Vagina (tissue), 2 donors: Measurements from ENCODE around the gene KCTD16. TPM values are rescaled to one million over a fixed set of nuclear protein-coding genes. Genes with fewer than 3 reads are reported as not detected.

Experiments
- DNase-seq, 2 donors: peaks; one replicate each; pipeline ENCODE4 v3.0.0-alpha.2; 2017; ENCODE audit errors: extremely low spot score in 2 of 2
- H3K27ac ChIP-seq: fragments of 200-600 bp; sonication (generic); one replicate; pipeline ENCODE4 v1.5.1; 2019
- H3K27me3 ChIP-seq: fragments of 200-600 bp; sonication (generic); one replicate; pipeline ENCODE4 v1.5.1; 2019
- H3K36me3 ChIP-seq, 2 donors: fragments of 200-600 bp; sonication (generic); one replicate each; pipeline ENCODE4 v1.5.1; 2017 to 2019
- H3K4me1 ChIP-seq: fragments of 200-600 bp; sonication (generic); one replicate; pipeline ENCODE4 v1.5.1; 2019
- H3K4me3 ChIP-seq, 2 donors: fragments of 200-600 bp; sonication (generic); 1 replicate in 1 of 2; 2 replicates in 1 of 2; pipeline ENCODE4 v1.5.1; 2016 to 2019
- H3K9me3 ChIP-seq: fragments of 200-600 bp; sonication (generic); one replicate; pipeline ENCODE4 v1.5.1; 2019
- CTCF ChIP-seq, 3 experiments: fragments of 450-650 bp in 2 of 3; fragments of 200-600 bp in 1 of 3; sonication (generic) in 1 of 3; IDR thresholded peaks; one replicate each; pipeline ENCODE4 v1.5.1; 2017 to 2019; ENCODE audit warnings: antibody characterized with exemption in 3 of 3, mild to moderate bottlenecking in 2 of 3, moderate library complexity in 2 of 3
- POLR2A ChIP-seq, 2 donors: fragments of 450-650 bp; IDR thresholded peaks; one replicate each; pipeline ENCODE4 v1.6.1; 2017; ENCODE audit warnings: antibody characterized with exemption in 2 of 2, mild to moderate bottlenecking in 2 of 2, moderate library complexity in 2 of 2
- POLR2AphosphoS5 ChIP-seq, 2 donors: sonication (generic); formaldehyde crosslinking; IDR thresholded peaks; one replicate each; pipeline ENCODE4 v1.9.0; 2017; ENCODE audit warnings: antibody characterized with exemption in 2 of 2, mild to moderate bottlenecking in 2 of 2, low read depth in 1 of 2; ENCODE audit not compliant: insufficient read depth in 1 of 2
- intact Hi-C: fragments of 100-400 bp; cut with DNase I; formaldehyde crosslinking; loops from one replicate; pipeline ENCODE4 v1.15.1; 2023
- total RNA-seq: library from RNA; depleted of rRNA; stranded (reverse); fragments of >200 nt; gene quantifications from one replicate; pipeline ENCODE4 v1.2.3, GENCODE V29; 2016

The KCTD16 gene
- total RNA-seq, 1 donor from 2014 or later: 0.25 TPM

DNA sequence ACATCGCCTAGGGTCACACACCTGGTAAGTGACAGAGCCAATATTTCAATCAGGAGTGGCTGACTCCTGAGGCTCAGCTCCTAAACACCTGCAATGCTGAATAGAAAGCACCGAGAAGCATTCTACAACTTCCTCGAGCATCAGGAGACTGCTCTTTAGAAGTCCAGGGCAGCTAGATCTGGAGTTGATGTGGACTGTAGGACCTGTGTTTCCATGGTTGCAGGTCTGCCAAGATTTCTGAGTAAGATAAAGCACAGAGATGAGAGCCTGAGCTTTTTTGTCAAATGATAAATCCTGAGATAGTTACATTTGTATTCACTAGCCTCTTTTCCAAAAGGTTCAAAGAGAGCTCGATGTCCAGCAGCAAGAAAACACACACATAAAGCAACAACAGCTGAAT is 44.0 kb upstream of the KCTD16 start:
- no peaks in the 10 kb centered on the region for H3K36me3 ChIP-seq
- intact Hi-C loops: no loop called here
- DNase-seq: no peak
- H3K27me3 ChIP-seq: no peaks in the 10 kb centered on the region
- no peak overlapping the region for H3K27ac ChIP-seq
- TF ChIP-seq POLR2AphosphoS5 (IDR thresholded peaks at IDR 0.05; ENCODE audit: insufficient read depth in 1 of 2, low read depth in 1 of 2) (no peak), POLR2A (IDR thresholded peaks at IDR 0.05) (no peak), CTCF (IDR thresholded peaks at IDR 0.05) (no peak)
- H3K4me1 ChIP-seq: no peaks in the 10 kb centered on the region
- no peak overlapping the region for H3K4me3 ChIP-seq
- H3K9me3 ChIP-seq: no peaks in the 10 kb centered on the region

DNA sequence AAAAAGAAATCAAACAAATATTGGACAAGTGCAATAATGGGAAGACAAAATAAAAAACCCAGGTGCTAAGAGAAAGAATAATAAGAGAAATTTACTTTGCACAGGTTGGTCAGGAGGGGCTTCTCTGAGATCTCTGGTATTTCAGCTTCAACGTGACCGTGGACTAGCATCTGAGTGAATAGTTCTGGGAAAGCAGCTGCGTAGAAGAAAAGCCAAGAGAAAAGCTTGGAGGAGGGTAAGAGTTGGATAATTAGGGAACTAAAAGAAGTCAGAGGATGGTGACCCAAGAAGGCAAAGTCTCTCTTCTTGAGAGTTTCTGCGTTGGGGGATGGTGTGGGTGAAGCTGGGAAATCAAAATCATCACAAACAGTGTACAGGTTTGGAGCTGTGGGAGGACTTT is 41.8 kb upstream of the KCTD16 start:
- TF ChIP-seq POLR2AphosphoS5 (IDR thresholded peaks at IDR 0.05; ENCODE audit: insufficient read depth in 1 of 2, low read depth in 1 of 2) (no peak), CTCF (IDR thresholded peaks at IDR 0.05) (no peak), POLR2A (IDR thresholded peaks at IDR 0.05) (no peak)
- Histone ChIP-seq H3K27me3 (no peaks in the 10 kb centered on the region), H3K27ac (no peak overlapping the region), H3K36me3 (no peaks in the 10 kb centered on the region), H3K9me3 (no peaks in the 10 kb centered on the region), H3K4me1 (no peaks in the 10 kb centered on the region), H3K4me3 (no peak overlapping the region)
- DNase-seq: no peak
- intact Hi-C loops: no loop called here

DNA sequence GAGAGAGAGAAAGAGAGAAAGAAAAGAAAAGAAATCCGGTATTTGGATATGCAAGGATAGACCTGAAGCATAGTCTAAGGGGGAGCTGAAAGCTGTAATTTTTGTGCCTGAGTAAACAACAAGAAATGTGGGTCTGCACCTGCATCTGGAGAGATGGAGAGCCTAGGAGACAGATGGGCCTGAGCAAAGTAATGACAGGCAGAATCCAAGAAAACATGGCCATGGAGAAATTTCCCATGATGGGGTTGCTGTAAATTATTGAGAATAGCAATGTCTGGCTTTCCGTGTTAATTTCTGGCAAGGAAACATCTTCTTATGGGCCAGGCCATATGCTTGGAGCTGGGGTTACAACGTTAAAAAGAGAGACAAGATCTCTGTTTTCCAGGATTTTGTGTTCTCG is 40.4 kb upstream of the KCTD16 start:
- no peak overlapping the region for H3K4me3 ChIP-seq
- no peak for TF ChIP-seq CTCF (IDR thresholded peaks at IDR 0.05)
- TF ChIP-seq POLR2AphosphoS5 (IDR thresholded peaks at IDR 0.05; ENCODE audit: insufficient read depth in 1 of 2, low read depth in 1 of 2): no peak
- no peak for TF ChIP-seq POLR2A (IDR thresholded peaks at IDR 0.05)
- no peaks in the 10 kb centered on the region for H3K9me3 ChIP-seq
- intact Hi-C loops: no loop called here
- no peaks in the 10 kb centered on the region for H3K27me3 ChIP-seq
- no peak overlapping the region for H3K27ac ChIP-seq
- no peak for DNase-seq
- no peaks in the 10 kb centered on the region for H3K4me1 ChIP-seq
- no peaks in the 10 kb centered on the region for H3K36me3 ChIP-seq

- H3K4me3 ChIP-seq: no peak overlapping the region
- H3K27ac ChIP-seq: no peak overlapping the region
- no peak for TF ChIP-seq CTCF (IDR thresholded peaks at IDR 0.05)
- TF ChIP-seq POLR2AphosphoS5 (IDR thresholded peaks at IDR 0.05; ENCODE audit: insufficient read depth in 1 of 2, low read depth in 1 of 2): no peak
- no peak for TF ChIP-seq POLR2A (IDR thresholded peaks at IDR 0.05)
- no peaks in the 10 kb centered on the region for H3K27me3 ChIP-seq
- no peak for DNase-seq
- H3K36me3 ChIP-seq: no peaks in the 10 kb centered on the region
- intact Hi-C loops: no loop called here
- H3K4me1 ChIP-seq: no peaks in the 10 kb centered on the region
- H3K9me3 ChIP-seq: no peaks in the 10 kb centered on the region
Measured at GRCh38 chr5:144131261-144131660, 39.4 kb upstream of the KCTD16 start.

DNA sequence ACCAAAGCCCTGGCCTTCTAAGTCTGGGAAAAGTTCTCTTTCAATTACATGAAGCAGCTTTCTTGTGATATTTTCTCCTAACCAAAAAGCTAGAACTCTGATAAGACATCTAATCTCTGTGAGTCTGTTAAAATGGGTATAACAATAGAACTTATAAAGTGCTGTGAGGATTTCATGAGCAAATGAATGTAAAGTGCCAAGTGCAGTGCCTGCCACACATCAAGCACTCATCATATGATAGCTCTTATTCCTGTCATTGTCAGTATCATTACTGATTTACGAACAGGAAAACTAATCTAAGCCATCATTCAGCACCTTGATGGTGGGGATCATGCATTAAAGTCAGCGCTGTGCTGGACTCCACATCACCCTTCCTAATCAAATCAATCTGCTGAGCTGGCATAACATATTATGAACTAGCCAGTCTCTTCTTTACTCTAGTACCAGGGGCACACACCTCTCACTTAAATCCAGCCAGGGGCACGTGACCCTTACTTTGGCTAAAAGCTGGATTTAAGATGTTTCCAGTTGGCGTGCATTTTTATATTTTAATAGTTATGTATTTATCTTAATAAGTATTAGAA is 37.5 kb upstream of the KCTD16 start:
- H3K4me1 ChIP-seq: no peaks in the 10 kb centered on the region
- H3K9me3 ChIP-seq: no peaks in the 10 kb centered on the region
- intact Hi-C loops: no loop called here
- H3K27me3 ChIP-seq: no peaks in the 10 kb centered on the region
- no peak for TF ChIP-seq POLR2AphosphoS5 (IDR thresholded peaks at IDR 0.05; ENCODE audit: insufficient read depth in 1 of 2, low read depth in 1 of 2)
- no peak for TF ChIP-seq POLR2A (IDR thresholded peaks at IDR 0.05)
- TF ChIP-seq CTCF (IDR thresholded peaks at IDR 0.05): no peak
- no peaks in the 10 kb centered on the region for H3K36me3 ChIP-seq
- DNase-seq: no peak
- H3K4me3 ChIP-seq: no peak overlapping the region
- H3K27ac ChIP-seq: no peak overlapping the region
